Mesenchymal stem cell (in vitro differentiated cells and primary cell): ENCODE data around the gene DYNC2I2.
A peak's percentile ranks its signal among the peaks of the same experiment; 100 is the strongest.

Experiments used
- DNase-seq: peaks from one replicate; pipeline ENCODE4 v3.0.0-alpha.2; 2013
- H2AFZ ChIP-seq: one replicate; pipeline ENCODE4 v1.6.1; 2013; ENCODE audit warnings: low read depth, mild to moderate bottlenecking, control low read depth, inconsistent platforms, low read length, moderate library complexity
- H2AK5ac ChIP-seq: 2 replicates; pipeline ENCODE4 v1.6.1; 2013; ENCODE audit warnings: low read length, moderate library complexity, mild to moderate bottlenecking, inconsistent platforms; ENCODE audit not compliant: severe bottlenecking
- H2BK120ac ChIP-seq: one replicate; pipeline ENCODE4 v1.6.1; 2013; ENCODE audit warnings: low read depth, mild to moderate bottlenecking, inconsistent platforms, low read length, moderate library complexity
- H2BK12ac ChIP-seq, 2 experiments: one replicate each; pipeline ENCODE4 v1.6.1; 2013; ENCODE audit warnings: inconsistent platforms in 2 of 2, low read length in 2 of 2, mild to moderate bottlenecking in 2 of 2, moderate library complexity in 2 of 2, control low read depth in 1 of 2
- H2BK15ac ChIP-seq: one replicate; pipeline ENCODE4 v1.6.1; 2013; ENCODE audit warnings: mild to moderate bottlenecking, low read depth, inconsistent platforms; ENCODE audit not compliant: poor library complexity, severe bottlenecking
- H2BK5ac ChIP-seq: 2 replicates; pipeline ENCODE4 v1.6.1; 2013; ENCODE audit warnings: low read depth, mild to moderate bottlenecking, low read length, control low read depth, inconsistent platforms; ENCODE audit not compliant: poor library complexity, severe bottlenecking
- H3K14ac ChIP-seq, 2 experiments: one replicate each; pipeline ENCODE4 v1.6.1; 2013; ENCODE audit warnings: inconsistent platforms in 2 of 2, low read length in 2 of 2, control low read depth in 1 of 2, mild to moderate bottlenecking in 1 of 2, moderate library complexity in 1 of 2
- H3K18ac ChIP-seq, 2 experiments: one replicate each; pipeline ENCODE4 v1.6.1; 2013; ENCODE audit warnings: inconsistent platforms in 2 of 2, low read length in 2 of 2, control low read depth in 1 of 2, low read depth in 1 of 2, mild to moderate bottlenecking in 1 of 2
- H3K23ac ChIP-seq, 2 experiments: one replicate each; pipeline ENCODE4 v1.6.1; 2013; ENCODE audit warnings: inconsistent platforms in 2 of 2, low read length in 2 of 2, mild to moderate bottlenecking in 2 of 2, moderate library complexity in 2 of 2, control low read depth in 1 of 2
- H3K27ac ChIP-seq: 2 replicates; pipeline ENCODE4 v1.5.1; 2013; ENCODE audit warnings: mild to moderate bottlenecking, moderate library complexity, low read length, control low read depth, inconsistent platforms; ENCODE audit not compliant: poor library complexity, severe bottlenecking
- H3K27me3 ChIP-seq, 2 experiments: 2 replicates each; pipeline versions ENCODE4 v1.6.1 to v1.7.0; 2013; ENCODE audit warnings: low read length in 2 of 2, mild to moderate bottlenecking in 2 of 2, moderate library complexity in 2 of 2, control low read depth in 1 of 2, inconsistent platforms in 1 of 2; ENCODE audit not compliant: control insufficient read depth in 1 of 2, insufficient read depth in 1 of 2
- H3K36me3 ChIP-seq, 2 experiments: 2 replicates each; pipeline versions ENCODE4 v1.6.1 to v1.7.0; 2013; ENCODE audit warnings: low read length in 2 of 2, control low read depth in 1 of 2, inconsistent platforms in 1 of 2, low read depth in 1 of 2, mild to moderate bottlenecking in 1 of 2; ENCODE audit not compliant: insufficient read depth in 2 of 2, control insufficient read depth in 1 of 2
- H3K4ac ChIP-seq, 2 experiments: one replicate each; pipeline ENCODE4 v1.6.1; 2013; ENCODE audit warnings: inconsistent platforms in 2 of 2, low read length in 2 of 2, mild to moderate bottlenecking in 2 of 2, moderate library complexity in 2 of 2, control low read depth in 1 of 2, low read depth in 1 of 2
- H3K4me1 ChIP-seq: 2 replicates; pipeline ENCODE4 v1.6.1; 2013; ENCODE audit warnings: low read depth, low read length, control low read depth; ENCODE audit not compliant: control insufficient read depth, insufficient read depth
- H3K4me2 ChIP-seq: 2 replicates; pipeline ENCODE4 v1.6.1; 2013; ENCODE audit warnings: low read length, mild to moderate bottlenecking, inconsistent platforms; ENCODE audit not compliant: poor library complexity, severe bottlenecking
- H3K4me3 ChIP-seq, 2 experiments: 2 replicates each; pipeline versions ENCODE4 v1.5.1 to v1.7.0; 2013; ENCODE audit warnings: low read length in 2 of 2, mild to moderate bottlenecking in 2 of 2, control low read depth in 1 of 2, low read depth in 1 of 2; ENCODE audit not compliant: insufficient read depth in 1 of 2
- H3K79me1 ChIP-seq: replicated peaks from 2 replicates; pipeline ENCODE4 v1.6.1; 2013; ENCODE audit warnings: mild to moderate bottlenecking, control low read depth, low read length, inconsistent platforms; ENCODE audit not compliant: poor library complexity, severe bottlenecking
- H3K9ac ChIP-seq: 2 replicates; pipeline ENCODE4 v1.7.0; 2013; ENCODE audit warnings: mild to moderate bottlenecking, low read length, moderate library complexity
- H3K9me3 ChIP-seq: 2 replicates; pipeline ENCODE4 v1.7.0; 2013; ENCODE audit warnings: mild to moderate bottlenecking, low read length; ENCODE audit not compliant: control insufficient read depth
- H4K8ac ChIP-seq: one replicate; pipeline ENCODE4 v1.6.1; 2013; ENCODE audit warnings: inconsistent platforms, mild to moderate bottlenecking, low read length, moderate library complexity
- H4K91ac ChIP-seq: one replicate; pipeline ENCODE4 v1.6.1; 2013; ENCODE audit warnings: mild to moderate bottlenecking, low read length, inconsistent platforms
- WGBS: methylation state at CpG from one replicate; pipeline ENCODE4 v1.1.7; 2013; ENCODE audit warnings: mixed read lengths; 5-methylcytosine and 5-hydroxymethylcytosine counted together

The DYNC2I2 gene

GRCh38 chr9:128684325-128685199, 27.9 kb upstream of the DYNC2I2 start:
- DNase-seq: peak; percentile 79
- H2BK5ac ChIP-seq: peak overlapping the region; percentile 46
- peak overlapping the region; percentile 90 to 99 for H3K4ac ChIP-seq
- peak overlapping the region; percentile 87 for H2BK120ac ChIP-seq
- H2AFZ ChIP-seq: peak overlapping the region; percentile 47
- 2% methylated on average over 15 of the region's 15 CpGs for WGBS
- H4K8ac ChIP-seq: peak overlapping the region; percentile 88
- no peaks in the 10 kb centered on the region for H3K9me3 ChIP-seq
- H3K14ac ChIP-seq: peak overlapping the region in 1 of 2 experiments; percentile 97
- peaks cover 0 to 3% of the 10 kb centered on the region in 2 experiments for H3K36me3 ChIP-seq
- peak overlapping the region; percentile 74 for H4K91ac ChIP-seq
- peak overlapping the region; percentile 92 for H3K27ac ChIP-seq
- H3K27me3 ChIP-seq: no peaks in the 10 kb centered on the region
- H3K4me1 ChIP-seq: peaks cover 30% of the 10 kb centered on the region
- peak overlapping the region; percentile 91 for H3K9ac ChIP-seq
- peak overlapping the region; percentile 90 to 97 for H3K18ac ChIP-seq
- H2BK15ac ChIP-seq: peak overlapping the region; percentile 95
- peak overlapping the region; percentile 70 to 80 for H3K4me3 ChIP-seq
- peak overlapping the region in 1 of 2 experiments; percentile 90 for H2BK12ac ChIP-seq
- peak overlapping the region in 1 of 2 experiments; percentile 71 for H3K23ac ChIP-seq
- H3K4me2 ChIP-seq: peak overlapping the region; percentile 70
- H3K79me1 ChIP-seq: peaks cover 16% of the 10 kb centered on the region
- peak overlapping the region; percentile 88 for H2AK5ac ChIP-seq

DNA sequence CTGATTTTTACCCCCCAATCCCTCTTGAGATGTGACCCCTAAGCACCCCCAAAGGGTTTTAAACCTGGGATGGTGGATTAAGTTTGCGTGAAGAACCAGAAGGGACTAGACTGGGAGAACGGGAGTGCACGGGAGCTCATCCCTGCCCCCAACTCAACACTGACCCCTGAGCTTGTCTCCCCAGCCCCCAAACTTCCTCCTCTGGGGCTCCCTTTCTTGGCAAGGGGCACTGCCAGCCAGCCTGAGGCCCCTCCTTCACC, 27.3 kb upstream of the DYNC2I2 start:
- H3K9me3 ChIP-seq: no peaks in the 10 kb centered on the region
- H2AK5ac ChIP-seq: peak overlapping the region; percentile 70
- 0% methylated on average over 3 of the region's 3 CpGs for WGBS

DNA sequence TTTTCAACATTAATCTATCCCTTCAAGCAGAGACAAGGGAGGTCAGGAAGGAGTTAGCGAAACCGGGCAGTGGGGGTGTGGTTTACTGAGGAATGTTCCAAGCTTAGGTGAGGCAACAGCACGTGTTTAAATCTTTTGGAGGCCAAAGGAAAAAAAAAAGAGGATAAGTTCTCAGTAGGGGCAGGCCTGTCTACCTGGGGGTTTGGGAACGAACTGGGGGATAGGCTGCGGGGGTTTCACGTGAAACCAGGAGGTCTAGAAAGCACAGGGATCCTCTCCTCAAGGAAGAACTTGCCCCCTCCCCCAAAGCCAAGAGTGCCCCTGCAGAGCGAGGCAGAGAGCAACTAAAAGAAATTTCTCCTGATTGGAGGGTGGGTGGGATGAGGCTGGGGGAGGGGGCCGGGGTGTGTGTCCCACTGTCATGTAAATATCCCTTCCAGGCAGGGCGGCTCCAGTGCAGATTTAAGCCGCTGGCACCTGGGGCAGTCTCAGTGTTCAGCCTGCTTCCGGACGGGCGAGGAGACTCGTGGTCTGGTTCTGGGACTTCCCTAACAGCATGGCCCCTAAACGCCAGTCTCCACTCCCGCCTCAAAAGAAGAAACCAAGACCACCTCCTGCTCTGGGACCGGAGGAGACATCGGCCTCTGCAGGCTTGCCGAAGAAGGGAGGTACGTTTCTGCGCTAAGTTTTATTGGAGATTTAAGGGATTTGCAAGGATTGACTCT, 26.9 kb upstream of the DYNC2I2 start:
- Histone ChIP-seq H2BK120ac (peak overlapping the region; percentile 71), H3K23ac (no peak overlapping the region), H3K4me2 (peak overlapping the region; percentile 70), H4K91ac (peak overlapping the region; percentile 69), H2BK12ac (no peak overlapping the region), H3K27me3 (no peaks in the 10 kb centered on the region), H3K79me1 (peaks cover 17% of the 10 kb centered on the region), H2BK5ac (no peak overlapping the region), H3K9me3 (no peaks in the 10 kb centered on the region), H2AFZ (no peak overlapping the region), H4K8ac (peak overlapping the region; percentile 85), H3K4ac (peak overlapping the region; percentile 90 to 99), H2BK15ac (peak overlapping the region; percentile 80), H3K18ac (peak overlapping the region; percentile 90 to 97), H3K4me3 (peak overlapping the region; percentile 70 to 80), H2AK5ac (no peak overlapping the region), H3K9ac (peak overlapping the region; percentile 91), H3K4me1 (peaks cover 31% of the 10 kb centered on the region), H3K27ac (peak overlapping the region; percentile 92), H3K36me3 (peaks cover 0 to 3% of the 10 kb centered on the region in 2 experiments), H3K14ac (peak overlapping the region in 1 of 2 experiments; percentile 16)
- WGBS: 3% methylated on average over 8 of the region's 21 CpGs
- DNase-seq: peak; percentile 51

More for the DNA sequence above, 27.3 kb upstream of the DYNC2I2 start:
- H3K4me1 ChIP-seq: peaks cover 31% of the 10 kb centered on the region
- H4K91ac ChIP-seq: peak overlapping the region; percentile 74
- H2AFZ ChIP-seq: peak overlapping the region; percentile 47
- H2BK12ac ChIP-seq: peak overlapping the region in 1 of 2 experiments; percentile 40
- DNase-seq: no peak
- peak overlapping the region; percentile 90 to 99 for H3K4ac ChIP-seq
- H3K18ac ChIP-seq: peak overlapping the region; percentile 90 to 97
- H3K79me1 ChIP-seq: peaks cover 17% of the 10 kb centered on the region
- peak overlapping the region; percentile 70 for H3K4me2 ChIP-seq
- H3K27me3 ChIP-seq: no peaks in the 10 kb centered on the region
- H3K23ac ChIP-seq: peak overlapping the region in 1 of 2 experiments; percentile 71
- peak overlapping the region; percentile 91 for H3K9ac ChIP-seq
- H2BK15ac ChIP-seq: peak overlapping the region; percentile 90
- peak overlapping the region; percentile 71 for H2BK120ac ChIP-seq
- peak overlapping the region; percentile 92 for H3K27ac ChIP-seq
- H2BK5ac ChIP-seq: peak overlapping the region; percentile 21
- H4K8ac ChIP-seq: peak overlapping the region; percentile 88
- no peak overlapping the region for H3K14ac ChIP-seq
- H3K4me3 ChIP-seq: peak overlapping the region; percentile 70 to 80
- H3K36me3 ChIP-seq: peaks cover 0 to 3% of the 10 kb centered on the region in 2 experiments

DNA sequence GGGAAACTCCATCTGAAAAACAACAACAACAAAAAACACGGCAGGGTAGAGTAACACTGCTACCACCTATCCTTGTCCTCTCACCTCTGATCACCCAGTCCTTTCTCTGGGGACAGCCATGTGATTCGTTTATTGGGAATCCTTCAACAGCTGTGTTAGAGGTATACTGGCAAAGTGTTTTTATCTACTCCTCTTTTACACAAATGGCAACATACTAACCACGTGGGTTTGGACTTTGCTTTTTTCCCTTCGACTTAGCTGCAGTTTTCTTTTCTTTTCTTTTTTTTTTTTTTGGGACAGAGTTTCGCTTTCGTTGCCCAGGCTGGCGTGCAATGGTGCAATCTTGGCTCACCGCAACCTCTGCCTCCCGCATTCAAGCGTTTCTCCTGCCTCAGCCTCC, 21.1 kb upstream of the DYNC2I2 start:
- no peak overlapping the region for H3K4ac ChIP-seq
- no peak overlapping the region for H4K91ac ChIP-seq
- H2AFZ ChIP-seq: no peak overlapping the region
- H2AK5ac ChIP-seq: no peak overlapping the region
- no peaks in the 10 kb centered on the region for H3K27me3 ChIP-seq
- H3K4me2 ChIP-seq: no peak overlapping the region
- no peak overlapping the region for H3K4me3 ChIP-seq
- H3K9me3 ChIP-seq: no peaks in the 10 kb centered on the region
- no peak overlapping the region for H3K14ac ChIP-seq
- no peak overlapping the region for H3K27ac ChIP-seq
- H3K79me1 ChIP-seq: peaks cover 17% of the 10 kb centered on the region
- H2BK15ac ChIP-seq: no peak overlapping the region
- H3K36me3 ChIP-seq: peaks cover 0 to 8% of the 10 kb centered on the region in 2 experiments
- peaks cover 5% of the 10 kb centered on the region for H3K4me1 ChIP-seq
- H4K8ac ChIP-seq: no peak overlapping the region
- no peak overlapping the region for H2BK120ac ChIP-seq
- no peak for DNase-seq
- H3K9ac ChIP-seq: no peak overlapping the region
- no peak overlapping the region for H2BK5ac ChIP-seq
- no peak overlapping the region for H2BK12ac ChIP-seq
- H3K18ac ChIP-seq: no peak overlapping the region
- 90% methylated on average over 10 of the region's 10 CpGs for WGBS
- H3K23ac ChIP-seq: no peak overlapping the region
